A549 (cell line): ENCODE results near the gene DNAAF5. TPM values are rescaled to one million over a fixed set of nuclear protein-coding genes. Genes with fewer than 3 reads are reported as not detected.
"Not testable (repeated sequence)": the region's sequence is repeated elsewhere in the genome, so short reads cannot be mapped to it uniquely, and the experiment has no call there.

Source experiments
- ATAC-seq, 2 experiments: fragments of 200-7000 bp in 1 of 2; fragments of >200 bp in 1 of 2; cut with Nextera tagmentation in 1 of 2; cut with Tn5 transposase in 1 of 2; 3 replicates each; pipeline versions ENCODE4 v1.8.0 to v1.9.1; 2018 to 2020; ENCODE audit warnings: mild to moderate bottlenecking in 1 of 2, moderate library complexity in 1 of 2
- CTCF ChIA-PET: fragments of 300-600 bp; sonication (Branson Sonifier 250); formaldehyde crosslinking; extraction: SDS; loops from one replicate; lab custom pipeline; 2021; ENCODE audit warnings: antibody characterized with exemption, inconsistent platforms; lab: Yijun Ruan, JAX
- POLR2A ChIA-PET: fragments of 350-600 bp; formaldehyde crosslinking; extraction: SDS; loops from one replicate; lab custom pipeline; 2021; ENCODE audit warnings: antibody characterized with exemption, inconsistent platforms; lab: Yijun Ruan, JAX
- DNase-seq, 2 experiments: peaks; one replicate each; pipeline versions ENCODE4 v3.0.0 to v3.0.0-alpha.2; 2011 to 2016; ENCODE audit warnings: low read depth in 1 of 2, low spot score in 1 of 2
- FAIRE-seq: peaks from 2 replicates; lab custom pipeline; 2011; peaks lifted over from hg19 to GRCh38; lab: Jason Lieb, UNC
- H3K27ac ChIP-seq, 2 experiments: fragments of >200 bp; sonication (Bioruptor Twin); formaldehyde crosslinking; 3 replicates each; pipeline ENCODE4 v1.5.1; 2016 to 2017
- H3K4me1 ChIP-seq: fragments of >200 bp; sonication (Bioruptor Twin); formaldehyde crosslinking; 3 replicates; pipeline ENCODE4 v1.6.1; 2016
- H3K4me2 ChIP-seq: fragments of >200 bp; sonication (Bioruptor Twin); formaldehyde crosslinking; 3 replicates; pipeline ENCODE4 v1.6.1; 2016
- H3K4me3 ChIP-seq: fragments of >200 bp; sonication (Bioruptor Twin); formaldehyde crosslinking; 3 replicates; pipeline ENCODE4 v1.5.1; 2016
- H3K9me3 ChIP-seq: fragments of >200 bp; sonication (Bioruptor Twin); formaldehyde crosslinking; 3 replicates; pipeline ENCODE4 v1.6.1; 2016
- CBX2 ChIP-seq: fragments of 200-600 bp; sonication (generic); IDR thresholded peaks from 2 replicates; pipeline ENCODE4 v1.6.1; 2016; ENCODE audit warnings: low read depth, mild to moderate bottlenecking, borderline replicate concordance
- CHD4 ChIP-seq: fragments of 200-600 bp; sonication (generic); IDR thresholded peaks from 2 replicates; pipeline ENCODE4 v1.6.1; 2016; ENCODE audit warnings: antibody characterized with exemption, mild to moderate bottlenecking, borderline replicate concordance
- EHMT2 ChIP-seq: fragments of 200-600 bp; sonication (generic); IDR thresholded peaks from 2 replicates; pipeline ENCODE4 v1.6.1; 2016; ENCODE audit warnings: antibody characterized with exemption, low read depth, mild to moderate bottlenecking, moderate library complexity
- FOSL2 ChIP-seq, 2 experiments: fragments of 450-650 bp in 1 of 2; fragments of >200 bp in 1 of 2; sonication (Bioruptor Twin) in 1 of 2; formaldehyde crosslinking; IDR thresholded peaks; 2 replicates each; pipeline versions ENCODE4 v1.5.0 to v1.6.1; 2016 to 2020; ENCODE audit warnings: mild to moderate bottlenecking in 1 of 2, moderate library complexity in 1 of 2
- KDM1A ChIP-seq: fragments of 200-600 bp; sonication (generic); IDR thresholded peaks from 2 replicates; pipeline ENCODE4 v1.6.1; 2016; ENCODE audit warnings: low read depth, mild to moderate bottlenecking
- MYC ChIP-seq: IDR thresholded peaks from 2 replicates; pipeline ENCODE4 v1.6.1; 2012; ENCODE audit warnings: mild to moderate bottlenecking, inconsistent platforms, low read length, improper control_type of control experiment, borderline replicate concordance
- NR3C1 ChIP-seq: fragments of >200 bp; sonication (Bioruptor Twin); formaldehyde crosslinking; IDR thresholded peaks from 3 replicates; pipeline ENCODE4 v1.6.1; 2017
- PHF8 ChIP-seq: fragments of 200-600 bp; sonication (generic); IDR thresholded peaks from 2 replicates; pipeline ENCODE4 v1.6.1; 2016; ENCODE audit warnings: low read depth, mild to moderate bottlenecking, antibody characterized with exemption, moderate library complexity, borderline replicate concordance
- RCOR1 ChIP-seq: fragments of 150-350 bp; IDR thresholded peaks from 2 replicates; pipeline ENCODE4 v1.6.1; 2014; ENCODE audit warnings: antibody characterized with exemption, low read length, low read depth
- RNF2 ChIP-seq: fragments of 200-600 bp; sonication (generic); IDR thresholded peaks from 2 replicates; pipeline ENCODE4 v1.6.1; 2016; ENCODE audit warnings: low read depth, mild to moderate bottlenecking, antibody characterized with exemption, moderate library complexity, borderline replicate concordance
- TP53 ChIP-seq: fragments of 250-450 bp; sonication (Bioruptor Pico); IDR thresholded peaks from 2 replicates; pipeline ENCODE4 v1.5.0; 2021; ENCODE audit warnings: mild to moderate bottlenecking, moderate library complexity
- WGBS: methylation state at CpG from one replicate; pipeline ENCODE4 v1.1.6; 2017; ENCODE audit errors: missing lambda C conversion rate; 5-methylcytosine and 5-hydroxymethylcytosine counted together
- polyA plus RNA-seq, 4 experiments: library from polyadenylated mRNA; depleted of rRNA in 3 of 4; stranded (reverse); fragments of >200 nt; fragmentation: RNase III in 1 of 4; extraction: RNeasy Plus Mini Kit Qiagen cat#74134 plus additional on column Dnase treatment in 1 of 4; gene quantifications; 2 replicates in 3 of 4; 3 replicates in 1 of 4; pipeline ENCODE4 v1.2.3, GENCODE V29; 2011 to 2017
- TF ChIP-seq, protein P1 (sequence below): fragments of >200 bp; sonication (Bioruptor Twin); formaldehyde crosslinking; IDR thresholded peaks from 3 replicates; pipeline ENCODE4 v1.5.1; 2016

DNAAF5 gene
- polyA plus RNA-seq, 2 of the 4 experiments (the other 2 are of a cell fraction), result 27.8 to 34.7 TPM

DNA sequence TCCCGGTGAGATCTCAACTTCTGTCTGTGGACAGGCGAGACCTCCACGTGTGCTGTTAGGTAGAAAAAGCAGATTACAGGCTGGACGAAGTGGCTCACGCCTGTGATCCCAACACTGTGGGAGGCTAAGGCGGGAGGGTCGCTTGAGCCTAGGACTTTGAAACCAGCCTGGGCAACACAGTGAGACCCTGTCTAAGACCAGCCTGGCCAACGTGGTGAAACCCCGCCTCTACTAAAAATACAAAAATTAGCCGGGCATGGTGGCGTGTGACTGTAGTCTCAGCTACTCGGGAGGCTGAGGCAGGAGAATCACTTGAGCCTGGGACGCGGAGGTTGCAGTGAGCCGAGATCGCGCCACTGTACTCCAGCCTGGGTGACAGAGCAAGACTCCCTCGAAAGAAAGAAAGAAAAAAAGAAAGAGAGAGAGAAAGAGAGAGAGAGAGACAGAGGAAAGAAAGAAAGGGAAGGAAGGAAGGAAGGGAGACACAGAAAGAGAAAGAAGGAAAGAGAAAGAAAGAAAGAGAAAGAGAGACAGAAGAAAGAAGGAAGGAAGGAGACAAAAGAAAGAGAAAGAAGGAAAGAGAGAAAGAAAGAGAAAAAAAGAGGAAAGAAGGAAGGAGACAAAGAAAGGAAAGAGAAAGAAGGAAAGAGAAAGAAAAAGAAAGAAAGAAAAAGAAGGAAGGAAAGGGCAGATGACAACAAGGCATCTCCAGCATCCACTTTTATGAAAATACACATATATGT, 76.2 kb downstream of the DNAAF5 start (continued):
- TF ChIP-seq CHD4 (no peak), MYC (no peak)

DNA sequence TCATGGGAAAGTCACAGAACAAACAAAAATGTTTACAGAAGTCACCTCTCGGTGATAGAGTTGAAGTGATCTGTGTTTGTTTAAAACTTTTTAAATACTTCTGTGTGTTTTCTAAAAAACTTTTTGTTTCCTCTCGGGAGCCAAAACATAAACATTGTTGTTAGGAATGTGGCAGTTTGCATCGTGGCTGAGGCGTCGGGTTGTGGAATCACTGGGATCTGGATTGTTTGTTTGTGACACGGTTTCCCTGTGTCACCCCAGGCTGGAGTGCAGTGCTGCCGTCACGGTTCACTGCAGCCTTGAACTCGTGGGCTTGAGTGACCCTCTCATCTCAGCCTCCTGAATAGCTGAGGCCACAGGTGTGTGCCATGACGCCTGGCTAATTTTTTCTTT, 76.7 kb downstream of the DNAAF5 start:
- no peak for TF ChIP-seq NR3C1
- TF ChIP-seq, protein P1, sequence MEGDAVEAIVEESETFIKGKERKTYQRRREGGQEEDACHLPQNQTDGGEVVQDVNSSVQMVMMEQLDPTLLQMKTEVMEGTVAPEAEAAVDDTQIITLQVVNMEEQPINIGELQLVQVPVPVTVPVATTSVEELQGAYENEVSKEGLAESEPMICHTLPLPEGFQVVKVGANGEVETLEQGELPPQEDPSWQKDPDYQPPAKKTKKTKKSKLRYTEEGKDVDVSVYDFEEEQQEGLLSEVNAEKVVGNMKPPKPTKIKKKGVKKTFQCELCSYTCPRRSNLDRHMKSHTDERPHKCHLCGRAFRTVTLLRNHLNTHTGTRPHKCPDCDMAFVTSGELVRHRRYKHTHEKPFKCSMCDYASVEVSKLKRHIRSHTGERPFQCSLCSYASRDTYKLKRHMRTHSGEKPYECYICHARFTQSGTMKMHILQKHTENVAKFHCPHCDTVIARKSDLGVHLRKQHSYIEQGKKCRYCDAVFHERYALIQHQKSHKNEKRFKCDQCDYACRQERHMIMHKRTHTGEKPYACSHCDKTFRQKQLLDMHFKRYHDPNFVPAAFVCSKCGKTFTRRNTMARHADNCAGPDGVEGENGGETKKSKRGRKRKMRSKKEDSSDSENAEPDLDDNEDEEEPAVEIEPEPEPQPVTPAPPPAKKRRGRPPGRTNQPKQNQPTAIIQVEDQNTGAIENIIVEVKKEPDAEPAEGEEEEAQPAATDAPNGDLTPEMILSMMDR, result no peak
- TF ChIP-seq, all 56 proteins: peak for 0
- 0 out of 3 replicates have a peak overlapping the region, but pooled peaks have one; percentile 1 for H3K4me2 ChIP-seq
- no peak for FAIRE-seq
- 36% methylated on average over 10 of the region's 10 CpGs for WGBS
- peak in 1 of 2 experiments; percentile 34; a peak in 3 of 6 replicates for ATAC-seq
- H3K9me3 ChIP-seq, result no peaks in the 10 kb centered on the region
- no peak overlapping the region for H3K27ac ChIP-seq
- POLR2A ChIA-PET, result no interaction called here
- H3K4me3 ChIP-seq, result no peak overlapping the region
- H3K4me1 ChIP-seq, result peaks cover 8% of the 10 kb centered on the region; the same call in 1 of the 3 replicates
- DNase-seq, result peak in 1 of 2 experiments; percentile 19
- CTCF ChIA-PET, result no interaction called here

DNA sequence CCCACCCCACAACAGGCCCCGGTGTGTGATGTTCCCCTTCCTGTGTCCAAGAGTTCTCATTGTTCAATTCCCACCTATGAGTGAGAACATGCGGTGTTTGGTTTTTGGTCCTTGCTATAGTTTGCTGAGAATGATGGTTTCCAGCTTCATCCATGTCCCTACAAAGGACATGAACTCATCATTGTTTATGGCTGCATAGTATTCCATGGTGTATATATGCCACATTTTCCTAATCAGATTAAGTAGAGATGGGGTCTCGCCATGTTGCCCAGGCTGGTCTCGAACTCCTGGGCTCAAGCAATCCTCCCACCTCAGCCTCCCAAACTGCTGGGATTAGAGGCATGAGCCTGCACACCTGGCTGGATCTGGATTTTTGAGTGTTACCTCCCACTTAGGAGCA, 77.3 kb downstream of the DNAAF5 start:
- POLR2A ChIA-PET, H3K27ac ChIP-seq, CTCF ChIA-PET, FAIRE-seq, DNase-seq, H3K4me1 ChIP-seq, ATAC-seq, H3K4me2 ChIP-seq, H3K9me3 ChIP-seq, H3K4me3 ChIP-seq: not testable (repeated sequence)
- WGBS, result 88% methylated on average over 3 of the region's 4 CpGs

DNA sequence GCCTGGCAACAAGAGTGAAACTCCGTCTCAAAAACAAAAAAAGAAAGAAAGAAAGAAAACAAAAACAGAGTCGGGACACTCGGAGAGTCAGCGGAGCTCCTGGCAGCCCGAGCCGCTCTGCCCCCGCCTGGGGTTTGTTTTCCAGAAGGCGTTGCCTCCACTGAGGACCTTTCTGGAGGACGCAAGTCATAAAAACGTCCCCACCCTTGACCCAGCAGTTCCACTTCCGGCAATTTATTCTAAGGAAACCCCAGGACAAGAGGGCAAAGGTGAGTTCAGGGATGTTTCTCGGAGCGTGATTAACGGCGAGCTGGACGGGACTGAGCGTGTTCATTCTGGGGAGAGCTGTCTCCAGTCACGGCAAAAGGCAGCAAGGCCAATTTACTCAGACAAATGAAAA, 78.8 kb downstream of the DNAAF5 start:
- ATAC-seq, result no peak
- no peak overlapping the region for H3K27ac ChIP-seq
- no peak for TF ChIP-seq RNF2
- TF ChIP-seq TP53 (CRISPR knock-in tag), result no peak
- no peak for TF ChIP-seq KDM1A
- no peak for TF ChIP-seq NR3C1
- no peak for TF ChIP-seq FOSL2 (IDR thresholded peaks at IDR 0.05)
- no peak for TF ChIP-seq FOSL2 (CRISPR knock-in tag; IDR thresholded peaks at IDR 0.05)
- no peaks in the 10 kb centered on the region for H3K9me3 ChIP-seq
- ChIA-PET POLR2A (no interaction called here), CTCF (interaction anchor here (1.1 kb wide), 1 partner anchor 21 kb away, joined by 3 read pairs; no protein-coding TSS in a partner anchor)
- DNase-seq, result no peak
- no peak overlapping the region for H3K4me2 ChIP-seq
- H3K4me3 ChIP-seq, result no peak overlapping the region
- no peak for FAIRE-seq
- WGBS, result 91% methylated on average over 18 of the region's 18 CpGs
- peaks cover 8% of the 10 kb centered on the region; the same call in 1 of the 3 replicates for H3K4me1 ChIP-seq

DNA sequence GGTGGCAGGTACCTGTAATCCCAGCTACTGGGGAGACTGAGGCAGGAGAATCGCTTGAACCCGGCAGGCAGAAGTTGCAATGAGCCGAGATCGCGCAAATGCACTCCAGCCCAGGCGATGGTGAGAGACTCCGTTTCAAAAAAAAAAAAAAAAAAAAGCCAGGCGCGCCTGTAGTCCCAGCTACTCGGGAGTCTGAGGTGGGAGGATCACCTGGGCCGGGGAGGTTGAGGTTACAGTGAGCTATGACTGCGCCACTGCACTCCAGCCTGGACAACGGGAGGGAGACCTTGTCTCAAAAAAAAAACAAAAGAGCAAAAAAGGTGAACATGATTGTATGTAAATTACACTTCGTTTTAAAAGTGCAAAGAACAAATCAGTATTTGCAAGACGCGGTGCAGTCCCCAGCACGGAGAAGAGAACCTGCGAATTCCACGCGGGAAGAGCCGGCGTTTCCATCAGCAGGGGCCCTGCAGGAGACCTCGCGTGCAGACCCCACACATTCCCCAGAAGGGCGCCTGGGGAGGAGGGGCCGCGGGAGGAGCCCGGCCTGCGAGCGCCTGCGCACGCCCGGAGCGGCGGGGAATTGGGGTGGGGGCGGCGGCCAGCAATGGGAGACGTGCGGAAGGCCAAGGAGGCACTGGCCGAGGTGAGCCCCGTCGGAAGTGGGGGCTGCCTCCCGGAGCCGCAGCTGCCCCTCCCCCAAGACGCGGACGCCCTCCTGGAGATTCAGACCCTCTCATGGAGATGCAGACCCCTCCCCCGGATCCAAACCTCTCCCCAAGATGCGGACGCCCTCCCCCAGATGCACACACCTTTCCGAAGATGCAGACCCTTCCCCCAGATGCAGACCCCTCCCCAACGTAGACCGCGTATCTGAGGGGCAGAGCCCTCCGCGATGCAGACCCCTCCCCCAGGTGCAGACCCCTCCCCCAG, 89.1 kb downstream of the DNAAF5 start:
- FAIRE-seq, result no peak
- no peaks in the 10 kb centered on the region for H3K9me3 ChIP-seq
- H3K27ac ChIP-seq, result peak overlapping the region; percentile 79 to 90
- ChIA-PET CTCF (interaction anchor here (0.6 to 4.3 kb wide), 4 partner anchors 23 to 58 kb away, joined by 3 to 22 read pairs (median 3); no protein-coding TSS in a partner anchor), POLR2A (interaction anchor here (0.6 kb wide), 1 partner anchor 22 kb away, joined by 4 read pairs; no protein-coding TSS in a partner anchor)
- H3K4me3 ChIP-seq, result peak overlapping the region; percentile 97
- peak; percentile 23 to 48 for DNase-seq
- peak overlapping the region; percentile 85 for H3K4me2 ChIP-seq
- peaks cover 17% of the 10 kb centered on the region for H3K4me1 ChIP-seq
- no peak for TF ChIP-seq CBX2
- TF ChIP-seq EHMT2, result no peak
- peak; percentile 43; the same call in 1 of the 2 replicates for TF ChIP-seq PHF8
- TF ChIP-seq RCOR1, result no peak
- WGBS, result 50% methylated on average over 23 of the region's 56 CpGs
- ATAC-seq, result peak; percentile 48 to 59
